ENCODE results near the gene ELOVL1.

Gene ELOVL1

DNA sequence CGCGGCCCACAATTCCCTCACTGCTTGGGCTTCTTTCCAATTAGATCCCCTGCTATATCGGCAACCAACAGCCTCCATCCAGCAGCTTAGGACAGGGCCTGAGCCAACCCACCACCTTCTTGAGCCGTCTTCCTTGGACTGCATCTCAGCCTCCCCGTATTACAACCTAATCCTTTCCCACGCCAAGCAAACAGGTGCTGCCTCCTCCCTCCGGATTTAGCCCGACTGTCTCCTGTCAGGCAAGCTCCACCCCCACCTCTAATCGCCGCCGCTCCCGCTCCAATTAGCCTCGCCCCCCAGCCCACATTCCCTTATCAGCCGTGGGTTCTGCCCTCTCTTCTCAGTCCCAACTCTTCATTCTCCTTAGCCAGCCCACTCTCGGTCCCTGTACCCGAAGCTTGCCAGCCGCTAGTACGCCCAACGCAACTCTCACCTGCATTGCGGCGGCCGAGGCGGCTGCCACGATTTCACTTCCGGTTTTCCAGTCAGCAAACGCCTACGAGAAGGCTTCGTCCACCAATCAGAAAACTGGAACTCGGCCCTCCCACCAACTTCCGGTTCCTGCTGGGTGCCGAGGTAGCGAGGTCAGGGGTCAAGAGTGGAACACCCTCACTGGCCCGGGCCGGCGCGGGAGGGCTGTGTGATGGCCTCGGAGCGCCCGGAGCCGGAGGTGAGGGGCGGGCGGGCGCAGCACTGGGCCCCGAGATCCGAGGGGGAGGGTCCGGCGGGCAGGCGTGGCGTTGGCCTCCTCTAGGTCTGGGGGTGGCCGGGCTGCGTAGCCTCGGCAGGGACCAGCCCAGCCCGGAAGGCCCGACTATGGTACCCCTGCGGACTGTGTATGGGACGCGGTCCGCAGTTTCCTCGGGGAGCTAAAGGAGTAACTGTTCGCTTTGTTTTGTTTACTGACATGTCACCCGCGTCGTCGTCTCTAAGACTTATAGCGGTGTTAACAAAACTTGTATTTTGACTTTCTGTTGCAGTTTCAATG lies 21.8 kb upstream of the ELOVL1 start, which contains the start of the genes MED8 and SZT2:
MED8 (minus strand) TSS at position 475 of the 988 bp plus-strand sequence; CDS start at position 439, 36 bp downstream.
SZT2 (plus strand) TSS at position 574 of the 988 bp plus-strand sequence; CDS start at position 644, 70 bp downstream.
- DNase-seq (ENCODE audit: low read depth), result peak; percentile 91
- H3K4me3 ChIP-seq (ENCODE audit: low read length), result peak within 1 kb of the TSS; percentile 99
- TF ChIP-seq CTCF (conservative IDR thresholded peaks at IDR 0.05; ENCODE audit: low read length), result no peak

DNA sequence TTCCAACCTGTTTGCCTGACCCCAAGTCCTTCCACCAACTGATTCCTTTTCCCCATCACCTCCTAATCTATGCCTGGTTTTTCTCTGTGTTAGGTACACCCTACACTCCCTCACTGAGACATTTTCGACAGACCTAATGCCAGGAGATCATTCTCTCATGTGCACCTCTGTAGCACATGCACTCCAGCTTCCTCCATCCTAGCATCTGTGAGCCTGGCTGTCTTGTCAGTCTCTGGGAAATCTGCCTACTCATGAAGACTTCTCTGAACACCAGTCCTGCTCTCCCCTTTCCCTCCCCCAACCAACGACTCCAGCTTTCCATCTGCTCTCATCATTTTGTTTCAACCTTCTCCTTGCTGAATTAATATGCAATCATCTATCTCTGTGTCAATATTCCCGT lies 20.8 kb upstream of the ELOVL1 start:
- peak overlapping the region; percentile 99 for H3K4me3 ChIP-seq (ENCODE audit: low read length)
- DNase-seq (ENCODE audit: low read depth), result no peak
- no peak for TF ChIP-seq CTCF (conservative IDR thresholded peaks at IDR 0.05; ENCODE audit: low read length)

- no peak for TF ChIP-seq CTCF (conservative IDR thresholded peaks at IDR 0.05; ENCODE audit: low read length)
Observed at GRCh38 chr1:43387976-43388599, 20.3 kb upstream of the ELOVL1 start.

DNA sequence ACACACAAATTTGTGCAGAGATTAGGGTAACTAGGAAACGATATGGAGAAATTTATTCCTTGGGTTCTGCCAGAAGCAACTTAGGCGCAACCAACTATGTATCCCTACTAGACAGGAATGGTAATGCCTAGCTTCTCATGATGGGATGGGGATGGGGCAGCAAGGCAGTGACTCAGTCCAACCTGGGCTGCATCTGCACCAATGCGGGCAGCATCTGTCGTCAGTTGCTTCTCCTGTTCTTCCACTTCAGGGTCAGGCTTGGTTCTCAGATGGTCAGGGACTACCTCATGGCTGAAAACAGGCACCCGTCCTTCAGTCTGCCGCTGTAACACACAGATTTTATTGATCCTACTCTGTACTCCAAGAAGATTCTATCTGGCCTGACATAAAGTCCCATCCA lies 18.9 kb upstream of the ELOVL1 start:
- DNase-seq (ENCODE audit: low read depth), result no peak
- H3K4me3 ChIP-seq (ENCODE audit: low read length), result no peak overlapping the region
- no peak for TF ChIP-seq CTCF (conservative IDR thresholded peaks at IDR 0.05; ENCODE audit: low read length)

More at GRCh38 chr1:43387976-43388599, 20.3 kb upstream of the ELOVL1 start:
- peak; percentile 24 for DNase-seq (ENCODE audit: low read depth)
- peak overlapping the region; percentile 99 for H3K4me3 ChIP-seq (ENCODE audit: low read length)

GRCh38 chr1:43383449-43383848 lies 15.6 kb upstream of the ELOVL1 start:
- DNase-seq (ENCODE audit: low read depth), result no peak
- no peak for TF ChIP-seq CTCF (conservative IDR thresholded peaks at IDR 0.05; ENCODE audit: low read length)
- H3K4me3 ChIP-seq (ENCODE audit: low read length), result no peak overlapping the region

DNA sequence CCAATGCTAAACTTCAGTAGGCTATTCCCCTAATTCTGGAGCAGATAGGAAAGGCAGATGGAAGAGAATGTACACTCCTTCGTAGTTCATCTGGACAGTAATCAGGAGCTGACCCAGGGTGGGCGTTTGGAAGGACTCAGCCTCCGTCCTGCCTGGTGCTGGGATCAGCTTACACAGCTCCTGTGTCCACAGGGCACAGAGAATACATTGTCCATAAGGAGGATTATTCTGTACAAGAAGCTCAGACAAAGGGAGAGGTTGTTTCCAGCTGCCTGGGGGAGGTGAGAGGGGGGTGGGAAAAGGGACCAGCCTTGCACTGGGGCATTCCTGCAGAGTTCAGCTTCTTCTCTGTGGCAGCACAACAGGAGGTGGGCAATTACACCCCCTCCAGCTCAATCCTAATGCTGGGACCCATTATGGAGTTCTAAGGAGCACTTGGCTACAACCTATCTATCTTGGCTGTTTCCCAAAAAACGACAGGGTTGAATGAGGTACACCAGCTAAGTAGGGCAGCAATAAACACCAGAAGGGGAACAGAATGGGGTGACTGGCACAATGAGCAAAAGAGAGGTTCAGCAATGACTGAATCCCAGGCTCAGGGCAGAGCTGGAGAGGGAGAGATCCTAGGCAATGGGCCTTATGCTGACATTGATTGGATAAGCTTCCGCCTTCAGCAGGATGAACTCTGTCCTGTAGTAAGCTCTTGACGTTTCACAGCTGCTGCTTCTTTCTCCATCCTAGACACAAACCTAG lies 14.4 kb upstream of the ELOVL1 start:
- no peak for DNase-seq (ENCODE audit: low read depth)
- TF ChIP-seq CTCF (conservative IDR thresholded peaks at IDR 0.05; ENCODE audit: low read length), result no peak
- no peak overlapping the region for H3K4me3 ChIP-seq (ENCODE audit: low read length)

All from AG10803 (cell line).